AG08396 (cell line): ENCODE results near the gene PPM1B.
A peak's percentile ranks its signal among the peaks of the same experiment; 100 is the strongest.
"Not testable (repeated sequence)": the region's sequence is repeated elsewhere in the genome, so short reads cannot be mapped to it uniquely, and the experiment has no call there.

ENCODE experiments used
- DNase-seq: peaks from one replicate; pipeline ENCODE4 v3.0.0; 2012; ENCODE audit warnings: low spot score, mixed read lengths

PPM1B gene

GRCh38 chr2:44168681-44169154 is at the start of gene PPM1B:
Gene PPM1B (plus strand): TSS chr2:44168875. CDS start chr2:44201200, 32,325 bp downstream.
- DNase-seq: no peak

GRCh38 chr2:44119878-44120277 is 48.8 kb upstream of the PPM1B start:
- no peak for DNase-seq

- peak; percentile 66 for DNase-seq
Observed at GRCh38 chr2:44120428-44120827, 48.2 kb upstream of the PPM1B start.

GRCh38 chr2:44121899-44122298 is 46.8 kb upstream of the PPM1B start:
- no peak for DNase-seq

- no peak for DNase-seq
Observed at GRCh38 chr2:44124500-44124899, 44.2 kb upstream of the PPM1B start.

DNA sequence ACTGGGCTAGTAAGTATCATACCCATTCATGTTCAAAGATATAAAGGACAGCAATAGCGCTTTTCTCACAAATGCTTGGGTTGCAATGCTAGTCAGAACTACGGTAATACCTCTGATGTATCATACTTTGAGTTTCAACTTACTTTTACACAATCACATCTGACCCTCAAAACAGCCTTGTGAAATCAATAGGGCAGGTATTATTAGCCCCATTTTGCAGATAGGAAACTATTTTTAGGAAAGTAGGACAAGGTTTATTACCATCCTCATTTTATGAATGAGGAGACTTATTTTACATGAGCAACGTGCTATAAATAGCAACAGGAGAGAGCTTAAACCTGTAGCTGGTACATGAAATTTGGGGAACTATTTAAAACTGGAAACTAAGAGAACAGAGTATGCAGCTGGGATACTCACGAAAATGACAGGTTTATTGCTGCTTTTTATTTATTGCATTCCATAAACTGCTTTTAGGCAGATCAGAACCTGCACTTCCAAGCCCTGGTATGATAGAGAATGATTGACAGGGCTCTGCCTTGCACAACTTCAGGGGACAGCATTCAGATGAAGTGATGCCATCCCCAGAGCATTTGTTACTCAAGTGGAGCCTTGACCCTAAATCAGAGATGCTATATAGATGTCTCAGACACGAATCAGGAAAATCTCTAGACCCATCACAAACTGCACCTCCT is 42.4 kb upstream of the PPM1B start:
- DNase-seq: no peak

GRCh38 chr2:44130441-44130840 is 38.2 kb upstream of the PPM1B start:
- DNase-seq: peak; percentile 30

- no peak for DNase-seq
Observed at GRCh38 chr2:44131177-44131576, 37.5 kb upstream of the PPM1B start.

GRCh38 chr2:44133602-44134001 is 35.1 kb upstream of the PPM1B start:
- DNase-seq: not testable (repeated sequence)

DNA sequence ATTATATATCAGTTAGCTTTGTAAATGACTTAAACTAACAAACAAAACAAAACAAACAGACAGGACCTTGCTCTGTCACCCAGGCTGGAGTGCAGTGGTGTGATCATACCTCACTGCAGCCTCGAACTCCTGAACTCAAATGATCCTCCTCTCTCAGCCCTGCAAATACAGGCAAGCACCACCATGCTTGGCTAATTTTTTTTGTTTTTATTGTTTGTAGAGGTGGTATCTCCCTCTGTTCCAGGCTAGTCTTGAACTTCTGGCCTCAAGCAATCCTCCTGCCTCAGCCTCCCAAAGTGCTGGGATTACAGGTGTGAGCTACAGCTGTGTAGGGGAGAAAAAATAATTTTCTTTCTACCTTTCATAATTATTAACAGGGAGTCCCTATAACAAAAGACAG is 33.8 kb upstream of the PPM1B start:
- no peak for DNase-seq

GRCh38 chr2:44135296-44135695 is 33.4 kb upstream of the PPM1B start:
- DNase-seq: no peak

DNA sequence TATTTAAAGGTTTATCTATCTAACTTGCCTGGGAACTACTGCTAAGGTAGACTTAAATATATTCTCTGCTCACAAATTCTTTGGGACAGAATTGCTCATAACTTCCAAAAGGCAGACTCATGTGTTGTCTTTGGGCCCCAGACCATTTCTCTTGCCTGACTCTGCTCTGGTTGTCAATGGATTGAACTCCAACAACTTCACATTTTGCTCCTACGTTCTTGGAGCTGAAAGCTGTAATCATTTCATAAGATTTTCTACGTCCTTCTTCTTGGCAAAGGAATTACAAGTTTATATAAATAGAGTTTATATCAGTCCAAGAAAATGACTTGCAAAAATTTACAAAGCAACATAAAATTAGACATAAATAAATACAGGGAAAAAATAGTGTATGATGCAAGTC is 32.9 kb upstream of the PPM1B start:
- DNase-seq: peak; percentile 25

DNA sequence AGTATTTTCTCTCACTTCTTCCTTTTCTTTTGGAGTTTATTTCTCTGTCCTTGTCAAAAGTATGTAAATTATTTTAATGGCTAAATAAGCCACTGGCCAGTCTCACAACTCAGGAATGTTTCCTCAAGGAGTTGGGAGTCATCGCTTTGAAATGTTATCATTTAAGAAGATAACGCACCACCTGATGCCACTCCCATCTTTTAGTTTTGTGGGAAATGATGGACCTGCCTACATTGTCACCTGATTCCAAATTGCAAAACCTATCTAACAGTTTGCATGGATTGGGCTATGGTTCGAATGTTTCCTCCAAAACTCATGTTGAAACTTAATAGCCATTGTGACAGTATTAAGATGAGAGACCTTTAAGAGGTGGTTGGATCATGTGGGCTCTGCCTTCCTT is 32.4 kb upstream of the PPM1B start:
- DNase-seq: peak; percentile 57

DNA sequence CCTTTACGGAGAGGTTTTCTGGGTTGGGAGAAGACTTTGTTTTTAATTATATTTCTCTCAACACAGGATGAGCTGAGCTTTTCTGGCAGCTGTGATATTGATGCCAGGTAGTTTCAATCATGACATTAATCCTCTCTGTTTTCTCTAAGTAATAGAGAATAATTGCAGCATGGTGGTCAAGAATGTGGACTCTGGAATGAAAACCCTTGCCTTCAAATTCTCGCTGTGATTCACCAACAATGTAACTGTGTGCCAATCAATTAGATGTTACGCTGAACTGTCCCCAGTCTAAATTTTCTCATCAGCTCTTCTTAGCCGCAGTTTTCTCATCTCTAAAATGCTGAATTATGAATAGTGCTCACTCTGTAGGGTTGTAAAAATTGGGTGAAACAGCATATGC is 31.6 kb upstream of the PPM1B start:
- no peak for DNase-seq

- no peak for DNase-seq
Observed at GRCh38 chr2:44137872-44138551, 30.7 kb upstream of the PPM1B start.

- no peak for DNase-seq
Observed at GRCh38 chr2:44139741-44140140, 28.9 kb upstream of the PPM1B start.

DNA sequence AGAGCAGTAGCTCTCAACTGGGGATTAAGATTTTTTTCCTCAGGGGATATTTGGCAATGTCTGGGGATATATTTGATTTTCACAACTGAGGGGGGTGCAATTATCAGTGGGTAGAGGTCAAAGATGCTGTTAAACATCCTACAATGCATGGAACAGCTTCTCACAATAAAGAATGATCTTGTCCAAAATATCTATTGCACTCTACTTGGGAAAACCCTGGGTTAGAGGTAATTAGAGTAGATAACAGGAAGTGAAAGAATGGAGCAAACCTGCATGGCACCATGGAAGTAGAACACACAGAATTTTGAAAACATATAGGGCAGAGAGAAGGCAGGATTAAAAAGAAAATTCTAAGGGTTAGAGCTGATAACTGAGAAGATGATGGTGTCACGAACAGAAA is 26.4 kb upstream of the PPM1B start:
- no peak for DNase-seq

GRCh38 chr2:44143701-44144100 is 25.0 kb upstream of the PPM1B start:
- no peak for DNase-seq

DNA sequence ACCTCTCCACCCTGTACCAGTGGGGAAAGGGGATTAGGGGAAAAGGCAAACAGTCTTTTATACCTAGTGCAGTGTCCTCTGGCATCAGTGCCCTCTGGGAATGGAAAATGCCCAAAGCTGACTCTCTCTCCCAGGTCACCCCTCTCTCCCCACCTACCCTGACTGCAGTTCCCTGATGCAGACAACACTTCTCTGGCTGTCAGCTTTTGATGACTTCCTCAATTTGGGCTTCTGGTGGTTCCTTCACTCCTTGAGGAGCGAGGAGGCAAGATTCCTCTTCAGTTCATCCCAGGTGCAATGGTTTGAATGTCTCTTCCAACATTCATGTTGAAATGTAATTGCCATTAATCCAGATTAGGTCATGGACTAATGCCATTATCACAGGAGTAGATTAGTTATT is 19.7 kb upstream of the PPM1B start:
- no peak for DNase-seq

GRCh38 chr2:44150473-44150872 is 18.2 kb upstream of the PPM1B start:
- no peak for DNase-seq

GRCh38 chr2:44152865-44153669 is 15.6 kb upstream of the PPM1B start:
- no peak for DNase-seq

- no peak for DNase-seq
Observed at GRCh38 chr2:44155666-44156446, 12.8 kb upstream of the PPM1B start.
